NCI-H345 treated with DMSO at 0.1 percent for 48 hours (cell line): ENCODE results near the gene GPR21.

Source experiments
- DNase-seq: peaks from one replicate; lab custom pipeline; 2025; ENCODE audit not compliant: unreplicated experiment; lab: John Stamatoyannopoulos, UW

The GPR21 gene

DNA sequence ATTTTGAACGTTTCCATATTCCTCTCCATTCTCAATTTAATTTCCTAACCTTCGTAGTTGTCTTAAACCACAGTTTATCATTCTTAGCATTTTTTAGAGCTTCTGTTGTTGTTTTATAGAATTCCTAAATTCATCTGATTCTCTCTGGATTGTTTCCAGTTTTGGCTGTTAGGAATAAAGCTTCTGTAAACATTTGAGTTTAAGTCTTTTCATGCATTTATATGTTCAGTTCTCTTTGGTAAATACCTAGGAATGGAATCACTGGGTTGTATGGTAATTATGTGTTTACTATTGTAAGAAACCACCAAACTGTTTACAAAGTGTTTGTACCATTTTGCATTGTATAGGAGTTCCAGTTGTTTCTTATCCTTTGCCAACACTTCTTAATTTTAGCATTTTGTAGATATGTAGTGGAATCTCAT is 29.7 kb downstream of the GPR21 start:
- no peak for DNase-seq

DNA sequence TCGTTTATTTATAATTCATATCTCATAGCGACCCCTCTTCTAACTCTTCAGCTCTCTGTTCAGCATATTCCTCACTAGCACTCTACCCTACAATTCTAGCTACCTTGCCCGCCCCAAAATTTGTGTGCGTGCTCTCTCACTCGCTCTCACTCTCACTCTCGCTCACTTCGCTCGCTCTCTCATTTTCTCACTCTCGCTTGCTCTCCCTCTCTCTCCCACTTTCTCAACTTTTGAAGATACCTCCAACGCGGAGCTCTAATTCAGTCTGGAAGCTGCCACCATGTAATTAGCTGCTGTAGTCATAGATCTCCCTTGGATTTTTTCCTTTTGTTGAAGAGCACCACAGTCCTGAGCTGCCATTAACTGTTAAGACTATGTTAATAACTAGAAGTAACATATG is 30.4 kb downstream of the GPR21 start:
- no peak for DNase-seq

DNA sequence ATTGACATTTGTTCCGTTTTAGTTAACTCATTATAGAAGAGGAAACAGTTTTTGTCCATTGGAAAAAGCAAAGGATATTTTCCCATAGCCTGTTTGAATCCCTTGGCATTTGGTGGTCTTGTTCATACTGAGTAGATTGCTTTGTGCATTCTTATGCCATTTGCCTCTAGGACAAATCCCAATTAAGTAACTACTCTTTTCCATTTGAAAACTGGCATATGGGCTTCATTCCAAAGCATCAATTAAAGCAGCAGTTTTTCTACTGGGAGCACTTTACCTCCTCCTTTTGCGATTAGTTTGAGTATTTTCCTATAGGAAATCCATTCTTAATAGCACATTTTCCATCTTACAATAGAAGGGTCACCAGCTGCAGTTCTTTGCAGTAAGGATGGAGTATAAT is 31.2 kb downstream of the GPR21 start:
- DNase-seq, result no peak

DNA sequence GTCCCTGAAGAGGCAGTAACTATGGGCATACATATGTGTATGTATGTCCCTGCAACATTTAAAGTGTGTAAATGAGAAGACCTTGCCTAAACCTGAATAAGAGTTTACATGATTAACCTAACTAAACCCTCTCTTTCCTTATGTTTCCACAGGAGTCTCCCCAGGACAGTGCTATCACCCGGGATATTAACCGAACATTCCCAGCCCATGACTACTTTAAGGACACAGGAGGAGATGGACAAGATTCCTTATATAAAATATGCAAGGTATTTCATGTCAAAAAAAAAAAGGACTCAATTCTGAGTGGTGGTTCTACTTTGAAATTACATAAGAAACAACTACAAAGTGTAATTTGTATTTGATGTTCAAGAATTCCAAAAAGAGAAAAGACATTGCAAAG is 31.7 kb downstream of the GPR21 start:
- DNase-seq, result no peak

DNA sequence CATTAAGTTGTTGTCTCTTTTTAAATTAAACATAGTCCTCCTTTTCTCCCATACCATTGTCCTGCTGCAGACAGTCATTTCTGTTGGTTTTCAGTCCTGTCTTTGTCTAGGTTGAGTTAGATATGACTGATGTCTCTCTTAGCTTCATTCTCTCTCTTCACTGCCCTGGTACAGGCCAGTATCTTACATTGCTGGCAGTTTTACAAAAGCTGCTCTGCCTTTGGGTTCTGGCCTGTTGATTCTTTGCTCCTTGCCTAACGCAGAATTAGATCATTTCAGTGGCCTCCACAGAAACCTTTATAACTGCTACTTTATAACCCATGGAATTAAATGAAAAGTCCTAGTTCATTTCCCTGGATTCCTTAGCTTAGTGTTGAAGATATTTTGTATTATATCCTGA is 33.7 kb downstream of the GPR21 start:
- no peak for DNase-seq

DNA sequence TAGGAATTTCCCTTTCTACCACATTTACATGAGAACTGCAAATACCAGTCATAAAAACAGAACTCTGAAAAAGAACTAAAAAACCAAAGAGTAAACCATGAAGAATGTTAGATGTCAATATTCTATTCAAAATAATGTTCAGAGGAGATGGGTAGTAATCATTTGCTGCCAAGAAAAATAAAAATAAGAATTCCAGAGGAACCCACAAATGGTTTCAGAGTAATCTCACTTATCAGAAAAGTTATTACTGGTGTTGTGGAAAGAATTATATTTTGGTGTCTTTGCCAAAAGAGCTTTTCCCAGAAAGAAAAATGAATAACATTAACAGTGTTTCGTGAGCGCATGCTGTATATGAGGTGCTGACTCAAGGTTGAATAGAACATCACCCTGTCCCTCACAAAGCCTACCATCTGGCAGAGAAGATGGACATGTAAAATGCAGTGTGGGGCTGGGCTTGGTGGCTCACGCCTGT is 35.6 kb downstream of the GPR21 start:
- no peak for DNase-seq

DNA sequence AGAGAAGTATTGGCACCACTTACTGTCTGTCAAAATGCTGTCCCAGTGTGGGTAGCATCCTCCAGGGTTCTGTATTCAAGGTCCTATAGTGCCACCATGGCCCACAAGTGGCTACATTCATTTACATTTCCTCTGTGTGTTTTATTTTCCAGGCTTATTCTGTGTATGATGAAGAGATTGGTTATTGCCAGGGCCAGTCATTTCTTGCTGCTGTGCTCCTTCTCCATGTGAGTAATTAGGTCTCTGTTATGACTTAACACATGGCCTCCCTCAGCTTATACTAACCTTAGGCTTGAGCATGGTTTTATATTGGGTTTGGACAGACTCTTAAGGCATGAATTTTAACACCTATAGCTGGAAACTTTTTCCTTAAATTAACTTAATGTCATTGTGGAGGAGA is 36.7 kb downstream of the GPR21 start:
- no peak for DNase-seq

DNA sequence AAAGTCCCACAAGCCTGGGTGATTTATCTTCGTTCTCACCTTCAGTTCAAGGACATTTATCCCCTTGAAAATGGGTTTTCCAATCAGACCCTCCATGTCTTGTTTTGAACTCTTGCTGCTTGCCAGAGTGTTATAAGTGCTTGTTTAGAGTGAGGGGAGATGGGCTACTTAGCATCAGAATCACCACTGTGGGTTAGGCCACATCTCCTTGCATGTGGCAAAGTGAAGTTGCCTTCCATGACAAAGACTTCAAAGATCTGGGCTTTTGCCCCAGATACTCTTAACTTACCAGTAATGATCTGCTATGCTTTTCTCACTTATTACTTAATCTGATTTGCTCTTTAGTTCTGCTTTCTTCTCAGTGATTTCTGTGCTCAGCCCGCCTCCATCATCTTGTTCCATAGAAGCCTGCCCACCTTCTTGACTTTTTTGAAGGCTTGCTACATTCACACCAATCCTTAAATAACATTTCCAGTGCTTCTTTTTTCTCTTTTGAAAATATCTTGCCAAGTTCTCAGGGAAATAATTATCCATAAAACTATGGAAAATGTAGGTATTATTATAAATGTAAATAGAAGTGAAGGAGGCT is 39.0 kb downstream of the GPR21 start:
- DNase-seq, result no peak

DNA sequence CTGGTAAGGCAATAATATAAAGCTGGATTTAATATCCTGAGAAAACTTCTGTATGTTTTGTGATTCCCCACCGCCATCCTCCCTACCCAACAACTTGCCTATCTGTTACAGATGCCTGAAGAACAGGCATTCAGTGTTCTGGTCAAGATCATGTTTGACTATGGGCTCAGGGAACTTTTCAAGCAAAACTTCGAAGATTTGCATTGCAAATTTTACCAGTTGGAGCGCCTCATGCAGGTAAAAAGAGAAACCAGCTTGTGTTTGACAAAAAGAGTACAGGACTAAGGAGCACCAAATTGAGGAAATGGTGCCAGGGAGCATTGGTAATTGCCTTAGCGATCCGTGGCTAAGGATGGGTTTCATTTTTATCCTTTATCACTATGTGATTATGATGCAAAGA is 40.0 kb downstream of the GPR21 start:
- no peak for DNase-seq

DNA sequence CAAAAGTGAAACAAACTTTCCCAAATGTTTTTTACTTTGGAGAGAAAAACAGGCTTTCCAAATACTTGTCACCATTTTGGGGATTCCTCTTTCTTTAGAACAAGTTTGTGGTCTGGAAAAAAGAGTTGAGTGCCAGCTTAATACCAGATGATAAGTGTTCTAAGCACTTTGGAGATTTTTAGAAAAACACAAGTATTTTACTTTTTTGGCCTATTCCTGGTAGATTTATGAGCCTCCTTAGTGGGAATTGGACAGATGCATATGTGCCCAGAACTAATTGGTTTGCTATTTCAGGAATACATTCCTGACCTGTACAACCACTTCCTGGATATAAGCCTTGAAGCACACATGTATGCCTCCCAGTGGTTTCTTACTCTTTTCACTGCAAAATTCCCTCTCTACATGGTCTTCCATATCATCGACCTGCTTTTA is 40.5 kb downstream of the GPR21 start:
- no peak for DNase-seq

DNA sequence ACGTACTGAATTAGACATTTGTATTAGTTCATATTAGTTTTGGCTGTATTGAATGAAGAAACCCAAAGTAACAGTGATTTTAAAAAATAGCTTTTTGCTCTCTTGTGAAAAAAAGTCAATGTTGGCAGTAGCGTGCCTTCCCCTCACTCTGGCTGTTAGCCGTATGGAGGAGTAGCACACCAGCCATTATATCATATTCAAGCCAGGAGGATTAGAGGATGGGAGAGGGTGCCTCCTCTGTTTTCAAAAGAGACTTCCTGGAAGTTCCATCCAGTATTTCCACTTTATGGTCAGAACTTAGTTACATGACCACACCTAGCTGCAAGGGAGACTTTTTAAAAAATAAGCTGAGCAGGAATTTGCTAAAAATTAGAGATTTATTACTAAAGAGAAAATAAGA is 41.2 kb downstream of the GPR21 start:
- no peak for DNase-seq

DNA sequence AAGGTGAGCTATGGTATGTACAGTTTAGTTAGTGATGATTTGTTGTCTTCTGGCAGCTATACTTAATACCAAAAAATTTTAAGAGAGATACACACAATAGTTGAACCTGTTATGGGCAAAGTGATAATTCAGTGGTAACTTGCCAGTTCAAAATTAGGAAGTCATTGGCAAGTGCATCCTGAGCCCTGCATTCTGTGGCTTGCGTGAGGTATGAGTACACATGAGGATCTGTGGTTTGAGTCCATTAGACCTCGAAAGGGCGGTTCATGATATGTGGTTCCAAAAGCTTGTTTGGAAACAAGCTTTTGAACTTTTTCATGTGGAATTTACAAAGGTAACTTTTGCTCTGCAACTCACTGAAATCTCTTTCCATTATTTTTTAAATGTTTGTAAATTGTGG is 47.0 kb downstream of the GPR21 start:
- no peak for DNase-seq

DNA sequence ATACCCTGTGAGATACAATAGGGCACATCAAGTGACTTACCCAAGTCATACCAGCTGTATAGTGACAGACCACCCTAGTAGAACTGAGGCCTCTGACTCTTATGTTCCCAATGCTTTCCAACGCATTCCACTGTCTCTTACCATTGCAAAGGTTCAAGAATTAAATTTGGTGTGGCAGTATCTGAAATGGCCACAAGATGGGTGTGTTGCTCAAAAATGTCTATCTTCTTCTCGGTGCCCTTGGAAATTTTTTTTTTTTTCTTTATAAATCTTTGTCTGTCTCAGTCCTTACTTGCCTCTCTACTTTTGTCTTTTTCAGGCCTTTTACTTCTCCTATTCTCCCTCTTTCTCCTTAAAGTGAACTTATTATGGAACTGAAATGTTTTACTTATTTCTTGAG is 48.4 kb downstream of the GPR21 start:
- no peak for DNase-seq

DNA sequence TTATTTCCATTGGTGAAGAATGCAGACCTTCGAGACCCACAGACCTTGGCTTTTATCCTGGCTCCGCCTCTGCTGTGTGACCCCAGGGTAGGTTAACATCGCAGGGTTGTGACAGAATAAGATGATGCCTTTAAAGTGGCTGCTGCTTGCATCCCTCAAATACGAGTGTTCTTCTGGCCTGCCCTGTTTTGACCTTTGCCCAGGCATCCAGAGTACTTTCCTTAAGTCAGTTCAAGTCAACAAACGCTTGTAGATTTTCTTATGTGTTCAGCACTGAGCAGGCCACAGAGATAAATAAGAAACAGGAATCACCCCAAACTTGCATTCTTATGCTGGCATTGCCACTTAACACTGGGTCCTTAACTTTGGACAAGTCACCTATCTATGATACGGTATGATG is 50.2 kb downstream of the GPR21 start:
- no peak for DNase-seq

DNA sequence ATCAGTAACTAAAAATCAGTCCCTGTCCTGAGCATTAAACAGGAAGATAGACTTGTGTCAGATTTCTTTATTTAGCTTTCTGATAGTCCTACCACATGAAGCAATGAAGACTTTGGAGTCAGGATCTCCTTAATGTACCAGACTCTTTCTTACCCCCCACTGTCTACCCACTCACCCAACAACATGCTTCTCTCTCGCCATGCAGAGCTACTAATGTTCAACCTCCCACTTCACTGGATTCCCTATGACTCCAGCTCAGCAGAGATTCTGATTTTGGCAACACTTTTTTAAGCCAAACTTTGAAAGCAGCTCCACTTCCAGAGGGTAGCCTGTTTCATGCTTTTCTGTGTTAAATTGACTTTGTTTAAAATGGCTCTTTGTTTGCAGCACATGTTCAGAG is 50.8 kb downstream of the GPR21 start:
- no peak for DNase-seq
